Peyer's patch (tissue), 4 donors: ENCODE measurements around the gene CSF1R. TPM values are rescaled to one million over a fixed set of nuclear protein-coding genes. Genes with fewer than 3 reads are reported as not detected.
A peak's percentile ranks its signal among the peaks of the same experiment; 100 is the strongest.

Experiments used
- DNase-seq, 3 donors: peaks; one replicate each; pipeline ENCODE4 v3.0.0-alpha.2; 2017 to 2019
- H3K27ac ChIP-seq, 4 donors: fragments of 200-600 bp; sonication (generic); one replicate each; pipeline ENCODE4 v1.5.1; 2016 to 2019
- H3K27me3 ChIP-seq, 2 donors: fragments of 200-600 bp; sonication (generic); one replicate each; pipeline ENCODE4 v1.5.1; 2019
- H3K36me3 ChIP-seq, 3 donors: fragments of 200-600 bp; sonication (generic); one replicate each; pipeline ENCODE4 v1.5.1; 2016 to 2019
- H3K4me1 ChIP-seq, 4 donors: fragments of 200-600 bp; sonication (generic); one replicate each; pipeline ENCODE4 v1.5.1; 2016 to 2019
- H3K4me3 ChIP-seq, 4 donors: fragments of 200-600 bp; sonication (generic); 1 replicate in 3 of 4; 2 replicates in 1 of 4; pipeline ENCODE4 v1.5.1; 2016 to 2019; ENCODE audit warnings: mild to moderate bottlenecking in 1 of 4
- H3K9me3 ChIP-seq, 4 donors: fragments of 200-600 bp; sonication (generic); one replicate each; pipeline ENCODE4 v1.5.1; 2016 to 2019; ENCODE audit warnings: mild to moderate bottlenecking in 1 of 4
- POLR2A ChIP-seq, 2 donors: fragments of 450-650 bp; IDR thresholded peaks; one replicate each; pipeline ENCODE4 v1.5.1; 2017; ENCODE audit warnings: antibody characterized with exemption in 2 of 2, mild to moderate bottlenecking in 2 of 2, moderate library complexity in 2 of 2
- total RNA-seq, 4 donors: library from RNA; depleted of rRNA; stranded (reverse); fragments of >200 nt; gene quantifications; one replicate each; pipeline ENCODE4 v1.1.0, GENCODE V29; 2016
- TF ChIP-seq, protein P1 (sequence below), 6 experiments: fragments of 450-650 bp in 4 of 6; fragments of 200-600 bp in 2 of 6; sonication (generic) in 1 of 6; IDR thresholded peaks; one replicate each; pipeline ENCODE4 v1.5.1; 2017 to 2019; ENCODE audit warnings: antibody characterized with exemption in 6 of 6, mild to moderate bottlenecking in 3 of 6, moderate library complexity in 1 of 6

CSF1R gene
- total RNA-seq, 4 donors from 2014 or later, result 2.1 to 24.8 (median 13.5) TPM

DNA sequence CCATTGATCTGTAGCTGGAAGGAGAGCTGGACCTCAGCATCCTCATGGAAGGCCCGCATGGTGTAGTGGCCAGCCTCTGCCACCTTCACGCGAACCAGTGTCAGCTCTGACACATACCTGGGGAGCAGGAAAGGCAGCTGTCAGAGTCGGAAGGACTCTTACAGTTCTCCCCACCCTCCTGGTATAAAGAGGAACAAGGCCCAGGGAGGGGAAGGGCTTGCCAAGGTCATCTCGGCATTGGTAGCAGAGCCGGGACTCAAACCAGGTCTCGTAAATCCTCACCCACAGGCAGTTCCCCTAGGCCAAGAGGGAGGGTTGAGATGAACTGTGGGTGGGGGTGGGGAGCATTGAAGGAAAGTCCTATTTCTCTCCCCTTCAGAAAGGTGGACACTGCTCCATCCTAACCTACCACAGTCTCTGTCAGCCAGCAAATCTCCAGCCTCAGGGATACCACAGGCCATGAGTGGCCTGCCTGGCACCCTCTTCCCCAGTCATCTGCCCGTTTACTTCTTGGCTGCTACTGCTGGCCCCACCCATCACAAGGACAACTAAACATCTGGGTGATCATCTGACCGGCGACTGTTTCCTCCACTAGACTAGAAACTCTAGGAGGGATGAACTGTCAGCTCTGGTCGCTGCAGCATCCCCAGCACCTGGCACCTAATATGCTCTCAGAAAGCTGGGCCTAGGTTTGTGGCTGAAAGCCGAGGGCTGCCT lies 45.8 kb upstream of the CSF1R start:
- H3K27me3 ChIP-seq, result no peaks in the 10 kb centered on the region
- no peak for TF ChIP-seq POLR2A (IDR thresholded peaks at IDR 0.05)
- TF ChIP-seq, protein P1, sequence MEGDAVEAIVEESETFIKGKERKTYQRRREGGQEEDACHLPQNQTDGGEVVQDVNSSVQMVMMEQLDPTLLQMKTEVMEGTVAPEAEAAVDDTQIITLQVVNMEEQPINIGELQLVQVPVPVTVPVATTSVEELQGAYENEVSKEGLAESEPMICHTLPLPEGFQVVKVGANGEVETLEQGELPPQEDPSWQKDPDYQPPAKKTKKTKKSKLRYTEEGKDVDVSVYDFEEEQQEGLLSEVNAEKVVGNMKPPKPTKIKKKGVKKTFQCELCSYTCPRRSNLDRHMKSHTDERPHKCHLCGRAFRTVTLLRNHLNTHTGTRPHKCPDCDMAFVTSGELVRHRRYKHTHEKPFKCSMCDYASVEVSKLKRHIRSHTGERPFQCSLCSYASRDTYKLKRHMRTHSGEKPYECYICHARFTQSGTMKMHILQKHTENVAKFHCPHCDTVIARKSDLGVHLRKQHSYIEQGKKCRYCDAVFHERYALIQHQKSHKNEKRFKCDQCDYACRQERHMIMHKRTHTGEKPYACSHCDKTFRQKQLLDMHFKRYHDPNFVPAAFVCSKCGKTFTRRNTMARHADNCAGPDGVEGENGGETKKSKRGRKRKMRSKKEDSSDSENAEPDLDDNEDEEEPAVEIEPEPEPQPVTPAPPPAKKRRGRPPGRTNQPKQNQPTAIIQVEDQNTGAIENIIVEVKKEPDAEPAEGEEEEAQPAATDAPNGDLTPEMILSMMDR (IDR thresholded peaks at IDR 0.05), result no peak
- H3K4me1 ChIP-seq, result peaks cover 0 to 13% (median 0%) of the 10 kb centered on the region in 4 donors
- H3K4me3 ChIP-seq, result no peak overlapping the region
- H3K27ac ChIP-seq, result peak overlapping the region in 2 of 4 donors; percentile 30 to 38
- no peaks in the 10 kb centered on the region for H3K9me3 ChIP-seq
- H3K36me3 ChIP-seq, result no peaks in the 10 kb centered on the region
- no peak for DNase-seq

DNA sequence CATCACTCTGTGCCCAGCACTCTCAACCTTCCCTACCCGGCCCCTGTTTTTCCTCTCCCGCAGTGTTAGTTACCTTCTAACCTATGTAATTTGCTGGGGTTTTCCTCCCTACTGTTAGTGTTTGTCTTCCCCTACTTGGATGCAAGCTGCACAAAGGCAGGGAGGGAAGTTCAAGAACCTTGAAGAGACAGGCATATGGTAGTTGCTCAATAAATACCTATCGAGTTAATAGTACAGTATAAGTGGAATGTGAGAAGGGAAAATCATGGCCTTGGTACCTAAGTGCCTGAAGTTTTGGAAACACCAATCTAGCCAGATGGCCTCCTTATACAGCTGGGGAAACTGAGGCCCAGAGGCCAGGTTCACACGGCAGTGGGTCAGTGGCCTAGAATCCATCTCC lies 45.1 kb upstream of the CSF1R start:
- Histone ChIP-seq H3K4me1 (peaks cover 0 to 13% (median 0%) of the 10 kb centered on the region in 4 donors), H3K27me3 (no peaks in the 10 kb centered on the region), H3K36me3 (no peaks in the 10 kb centered on the region), H3K9me3 (no peaks in the 10 kb centered on the region), H3K27ac (peak overlapping the region in 1 of 4 donors; percentile 30), H3K4me3 (no peak overlapping the region)
- no peak for DNase-seq
- TF ChIP-seq, protein P1 (IDR thresholded peaks at IDR 0.05), result no peak
- TF ChIP-seq POLR2A (IDR thresholded peaks at IDR 0.05), result no peak

DNA sequence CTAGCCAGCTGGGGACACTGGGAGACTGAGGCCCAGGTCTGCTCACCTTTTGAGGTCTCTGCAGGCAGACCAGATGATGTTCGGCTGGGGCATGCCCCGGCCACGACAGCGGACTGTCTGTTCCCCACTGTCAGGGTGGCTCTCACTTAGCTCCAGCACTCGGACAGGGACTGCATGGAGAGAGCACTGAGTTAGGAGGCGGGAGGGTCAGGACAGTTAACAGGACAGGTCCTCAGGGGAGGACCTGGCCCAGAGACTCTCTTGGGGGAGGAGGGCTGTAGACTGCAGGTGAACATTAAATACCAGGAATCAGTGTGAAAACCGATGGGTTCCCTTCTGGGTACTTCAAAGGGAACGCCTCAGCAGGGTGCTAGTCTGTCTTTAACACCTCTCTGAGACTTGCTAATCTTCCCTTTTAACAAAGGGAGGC lies 44.2 kb upstream of the CSF1R start:
- Histone ChIP-seq H3K27me3 (no peaks in the 10 kb centered on the region), H3K9me3 (no peaks in the 10 kb centered on the region), H3K27ac (peak overlapping the region in 1 of 4 donors; percentile 3), H3K4me1 (peaks cover 0 to 13% (median 0%) of the 10 kb centered on the region in 4 donors), H3K4me3 (no peak overlapping the region), H3K36me3 (no peaks in the 10 kb centered on the region)
- TF ChIP-seq POLR2A (IDR thresholded peaks at IDR 0.05), result no peak
- TF ChIP-seq, protein P1 (IDR thresholded peaks at IDR 0.05), result no peak
- DNase-seq, result no peak

DNA sequence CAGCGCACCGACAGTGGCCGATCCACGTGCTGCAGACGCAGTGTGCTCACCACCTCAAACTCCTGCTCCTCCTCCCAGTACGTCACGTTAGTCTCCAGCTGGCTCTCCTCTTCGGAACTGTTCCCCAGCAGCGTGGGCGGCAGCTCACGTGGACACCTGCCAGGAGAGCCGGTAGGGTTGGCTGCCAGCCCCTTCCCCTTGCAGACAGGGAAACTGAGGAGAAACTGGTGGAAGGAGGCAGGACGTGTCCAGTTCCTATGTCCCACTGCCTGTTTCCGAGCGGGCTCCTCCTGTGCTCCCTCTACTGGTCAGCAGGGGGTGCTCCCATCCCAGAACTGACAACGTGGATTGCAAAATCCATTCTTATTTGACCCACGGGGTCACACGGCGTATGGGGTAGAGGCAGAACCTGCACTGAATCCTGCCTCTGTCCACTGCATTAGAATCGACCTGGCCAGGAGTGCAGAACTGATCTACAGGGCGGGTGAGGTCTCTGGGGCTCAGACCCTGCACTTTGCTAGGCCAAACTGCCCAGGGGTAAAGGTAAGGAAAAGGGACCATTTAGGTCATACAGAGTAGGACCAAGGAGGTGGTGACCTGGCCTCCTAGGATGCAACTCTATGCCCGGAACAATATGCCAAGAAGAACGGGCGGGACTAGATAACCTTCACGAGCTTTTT lies 43.6 kb upstream of the CSF1R start:
- no peak for TF ChIP-seq POLR2A (IDR thresholded peaks at IDR 0.05)
- TF ChIP-seq, protein P1 (IDR thresholded peaks at IDR 0.05), result peak; percentile 43 to 95 (median 88)
- Histone ChIP-seq H3K4me1 (peaks cover 0 to 13% (median 0%) of the 10 kb centered on the region in 4 donors), H3K27ac (no peak overlapping the region), H3K36me3 (peaks cover 0 to 5% (median 0%) of the 10 kb centered on the region in 3 donors), H3K9me3 (no peaks in the 10 kb centered on the region), H3K27me3 (no peaks in the 10 kb centered on the region), H3K4me3 (peak overlapping the region in 2 of 4 donors; percentile 32 to 39)
- DNase-seq, result peak; percentile 47 to 84 (median 81)

DNA sequence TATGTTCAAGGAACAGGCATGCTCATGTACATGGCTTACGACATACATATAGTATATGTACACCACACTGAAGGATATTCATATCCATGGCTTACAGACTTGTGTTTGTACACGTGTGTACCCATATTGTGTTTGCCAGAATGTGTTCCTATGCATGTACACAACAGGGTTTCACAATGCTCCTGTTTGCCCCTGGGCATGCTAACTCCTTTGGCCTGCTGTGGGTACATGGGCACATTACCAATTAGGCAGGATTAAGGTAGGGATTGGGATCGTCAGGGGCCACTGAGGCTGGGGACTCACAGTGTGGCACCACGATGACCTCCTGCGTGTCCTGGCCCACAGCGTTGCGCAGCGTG lies 43.1 kb upstream of the CSF1R start:
- H3K36me3 ChIP-seq, result peaks cover 0 to 5% (median 0%) of the 10 kb centered on the region in 3 donors

More for the DNA sequence above, 43.1 kb upstream of the CSF1R start:
- DNase-seq, result no peak
- Histone ChIP-seq H3K4me3 (peak overlapping the region in 2 of 4 donors; percentile 32 to 39), H3K9me3 (no peaks in the 10 kb centered on the region), H3K27ac (no peak overlapping the region), H3K27me3 (no peaks in the 10 kb centered on the region), H3K4me1 (peaks cover 0 to 13% (median 0%) of the 10 kb centered on the region in 4 donors)
- TF ChIP-seq, protein P1 (IDR thresholded peaks at IDR 0.05), result no peak
